Measurements from ENCODE around the gene CDKAL1.

- TF ChIP-seq POLR2AphosphoS5 (IDR thresholded peaks at IDR 0.05) (no peak), POLR2A (IDR thresholded peaks at IDR 0.05) (no peak)
- TF ChIP-seq, protein P1, sequence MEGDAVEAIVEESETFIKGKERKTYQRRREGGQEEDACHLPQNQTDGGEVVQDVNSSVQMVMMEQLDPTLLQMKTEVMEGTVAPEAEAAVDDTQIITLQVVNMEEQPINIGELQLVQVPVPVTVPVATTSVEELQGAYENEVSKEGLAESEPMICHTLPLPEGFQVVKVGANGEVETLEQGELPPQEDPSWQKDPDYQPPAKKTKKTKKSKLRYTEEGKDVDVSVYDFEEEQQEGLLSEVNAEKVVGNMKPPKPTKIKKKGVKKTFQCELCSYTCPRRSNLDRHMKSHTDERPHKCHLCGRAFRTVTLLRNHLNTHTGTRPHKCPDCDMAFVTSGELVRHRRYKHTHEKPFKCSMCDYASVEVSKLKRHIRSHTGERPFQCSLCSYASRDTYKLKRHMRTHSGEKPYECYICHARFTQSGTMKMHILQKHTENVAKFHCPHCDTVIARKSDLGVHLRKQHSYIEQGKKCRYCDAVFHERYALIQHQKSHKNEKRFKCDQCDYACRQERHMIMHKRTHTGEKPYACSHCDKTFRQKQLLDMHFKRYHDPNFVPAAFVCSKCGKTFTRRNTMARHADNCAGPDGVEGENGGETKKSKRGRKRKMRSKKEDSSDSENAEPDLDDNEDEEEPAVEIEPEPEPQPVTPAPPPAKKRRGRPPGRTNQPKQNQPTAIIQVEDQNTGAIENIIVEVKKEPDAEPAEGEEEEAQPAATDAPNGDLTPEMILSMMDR (IDR thresholded peaks at IDR 0.05 in 8 of 11, conservative IDR thresholded peaks at IDR 0.05 in 3 of 11), result no peak
Observed at GRCh38 chr6:20572940-20573339, 38.7 kb downstream of the CDKAL1 start.

Measured in spleen (tissue), 7 donors.